ENCODE results near the gene PALS2.

Gene PALS2

GRCh38 chr7:24587853-24588252 is 14.6 kb downstream of the PALS2 start:
- no peak for DNase-seq (ENCODE audit: low spot score)

DNA sequence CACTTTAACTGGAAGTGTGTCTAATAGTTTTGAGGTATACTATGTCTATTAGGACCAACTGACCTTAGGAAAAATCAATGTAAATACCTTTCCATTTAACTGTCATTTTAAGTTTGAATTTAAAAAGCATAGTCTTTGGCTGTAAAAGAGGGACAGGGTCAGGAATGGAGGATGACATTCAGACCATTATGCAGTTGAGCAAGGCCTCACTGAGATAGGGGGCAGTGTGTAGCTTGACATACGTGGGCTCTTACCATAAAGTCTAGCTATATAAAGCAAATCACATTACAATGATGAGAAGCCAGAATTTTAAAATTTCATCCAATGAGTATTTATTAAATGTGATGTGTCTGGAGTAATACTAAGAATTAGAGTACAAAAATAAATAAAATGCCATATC is 17.9 kb downstream of the PALS2 start:
- no peak for DNase-seq (ENCODE audit: low spot score)

- no peak for DNase-seq (ENCODE audit: low spot score)
These were observed 22.6 kb downstream of the PALS2 start for GRCh38 chr7:24595671-24596418.

- no peak for DNase-seq (ENCODE audit: low spot score)
These were observed 23.8 kb downstream of the PALS2 start for GRCh38 chr7:24597014-24597413.

GRCh38 chr7:24601600-24601999 is 28.3 kb downstream of the PALS2 start:
- DNase-seq (ENCODE audit: low spot score): no peak

DNA sequence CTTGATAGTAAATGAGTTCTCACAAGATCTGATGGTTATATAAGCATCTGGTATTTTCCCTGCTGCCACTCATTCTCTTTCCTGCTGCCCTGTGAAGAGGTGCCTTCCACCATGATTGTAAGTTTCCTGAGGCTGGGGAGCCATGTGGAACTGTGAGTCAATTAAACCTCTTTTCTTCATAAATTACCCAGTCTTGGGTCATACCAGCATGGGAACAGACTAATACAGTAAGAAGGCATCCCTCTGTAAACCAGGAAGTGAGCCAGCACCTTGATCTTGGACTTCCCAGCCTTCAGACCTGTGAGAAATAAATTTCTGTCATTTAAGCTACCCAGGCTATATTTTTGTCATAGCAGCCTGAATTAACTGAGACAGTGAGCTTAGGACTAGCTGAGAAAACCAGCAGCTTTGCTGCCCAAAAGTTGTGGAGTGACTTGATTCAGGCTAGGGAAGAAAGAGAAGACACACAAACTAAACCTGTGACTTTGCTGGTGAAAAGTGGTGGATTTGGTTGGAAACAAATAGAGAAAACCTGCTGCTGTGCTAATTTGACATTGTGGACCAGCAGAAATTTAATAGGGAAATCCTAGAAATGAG is 29.7 kb downstream of the PALS2 start:
- DNase-seq (ENCODE audit: low spot score): no peak

- no peak for DNase-seq (ENCODE audit: low spot score)
These were observed 31.4 kb downstream of the PALS2 start for GRCh38 chr7:24604630-24605029.

GRCh38 chr7:24608504-24608903 is 35.3 kb downstream of the PALS2 start:
- no peak for DNase-seq (ENCODE audit: low spot score)

GRCh38 chr7:24609059-24609458 is 35.8 kb downstream of the PALS2 start:
- DNase-seq (ENCODE audit: low spot score): no peak

DNA sequence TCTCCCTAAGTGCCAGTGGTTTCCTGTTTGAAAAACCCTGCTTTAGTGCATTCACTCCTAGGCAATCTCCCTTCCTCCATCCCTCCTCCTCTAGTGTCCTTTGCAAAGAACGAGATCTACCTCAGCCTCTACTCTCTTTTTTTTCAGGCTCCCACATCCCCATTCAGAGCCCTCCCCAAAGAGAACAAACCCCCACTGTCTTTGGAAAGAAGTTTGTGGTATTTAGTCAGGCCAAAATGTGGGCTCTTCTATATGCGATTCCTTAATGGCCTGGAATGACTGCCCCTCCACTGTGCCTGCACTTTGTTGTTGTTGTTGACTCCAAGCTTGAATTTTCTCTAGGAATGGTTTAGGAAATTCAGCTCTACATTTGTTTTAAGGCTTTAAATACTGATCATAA is 36.3 kb downstream of the PALS2 start:
- DNase-seq (ENCODE audit: low spot score): no peak

DNA sequence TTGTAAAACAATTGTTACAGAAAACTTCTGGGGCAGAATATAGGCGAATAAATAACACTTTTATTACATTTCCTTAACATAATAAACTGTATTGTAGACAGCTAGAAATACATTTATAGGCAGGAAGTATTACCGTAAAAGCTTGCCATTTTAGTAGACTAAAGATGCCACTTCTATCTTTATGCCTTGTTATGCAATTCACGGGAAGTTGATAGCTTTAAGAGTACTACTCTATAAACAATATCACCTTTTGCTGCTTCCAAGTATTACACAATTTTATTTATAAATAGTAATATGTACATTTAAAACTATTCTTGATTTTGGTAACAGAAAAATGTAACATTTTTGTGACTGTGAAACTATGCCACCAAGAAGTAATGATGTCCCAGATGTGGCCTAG is 37.9 kb downstream of the PALS2 start:
- no peak for DNase-seq (ENCODE audit: low spot score)

DNA sequence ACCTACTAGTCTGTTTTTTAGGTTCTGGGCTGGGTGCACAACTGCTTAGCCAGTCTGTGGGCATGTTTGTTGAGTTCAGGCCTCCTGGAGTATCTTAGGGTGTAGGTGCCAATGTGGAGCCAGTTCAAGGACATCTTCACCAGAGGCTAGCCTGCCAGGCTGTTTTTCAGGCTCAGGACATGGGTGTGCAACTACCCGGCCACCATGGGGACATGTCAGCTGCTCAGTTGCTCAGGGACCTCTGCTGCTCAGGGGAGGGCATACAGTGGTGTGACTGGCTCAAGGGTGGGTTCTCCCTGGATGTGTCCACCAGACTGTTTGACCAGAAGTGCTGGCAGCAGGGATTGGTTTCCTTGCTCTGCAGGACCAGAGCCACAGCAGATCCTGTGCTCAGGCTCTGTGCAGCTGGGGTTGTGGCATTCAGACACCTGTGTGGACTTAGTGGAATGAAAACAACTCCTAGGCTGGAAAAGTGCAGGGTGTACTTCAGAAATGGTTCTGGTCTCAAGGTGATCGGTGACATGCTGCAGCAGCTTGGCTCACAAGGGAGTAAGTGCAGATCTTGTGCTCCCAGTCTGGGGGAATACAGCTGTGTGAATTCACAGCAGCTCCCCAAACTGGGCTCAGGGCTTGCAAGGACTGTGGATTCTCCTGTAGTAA is 44.8 kb downstream of the PALS2 start:
- no peak for DNase-seq (ENCODE audit: low spot score)

- no peak for DNase-seq (ENCODE audit: low spot score)
These were observed 46.7 kb downstream of the PALS2 start for GRCh38 chr7:24619978-24620377.

- no peak for DNase-seq (ENCODE audit: low spot score)
These were observed 49.5 kb downstream of the PALS2 start for GRCh38 chr7:24622646-24623182.

All from left forelimb (tissue), 1 donor.